HEK293T (cell line): ENCODE data around the gene NPTXR.
A peak's percentile ranks its signal among the peaks of the same experiment; 100 is the strongest.
"Not testable (repeated sequence)": the region's sequence is repeated elsewhere in the genome, so short reads cannot be mapped to it uniquely, and the experiment has no call there.

Source experiments
- CTCF ChIA-PET: fragments of 350-600 bp; formaldehyde crosslinking; extraction: SDS; loops from one replicate; lab custom pipeline; 2021; ENCODE audit warnings: antibody characterized with exemption, inconsistent platforms; lab: Yijun Ruan, JAX
- POLR2A ChIA-PET: fragments of 350-600 bp; formaldehyde crosslinking; extraction: SDS; loops from one replicate; lab custom pipeline; 2020; ENCODE audit warnings: antibody characterized with exemption, inconsistent platforms; lab: Yijun Ruan, JAX
- DNase-seq: peaks from one replicate; pipeline ENCODE4 v3.0.0; 2012; ENCODE audit warnings: mixed read lengths; ENCODE audit errors: extremely low spot score
- ARNT ChIP-seq: fragments of 450-650 bp; IDR thresholded peaks from 2 replicates; pipeline ENCODE4 v1.6.1; 2017; ENCODE audit warnings: mild to moderate bottlenecking
- BHLHE40 ChIP-seq: fragments of 450-650 bp; IDR thresholded peaks from 2 replicates; pipeline ENCODE4 v1.6.1; 2016; ENCODE audit warnings: mild to moderate bottlenecking, moderate library complexity, borderline replicate concordance
- CTBP1 ChIP-seq: fragments of 450-650 bp; IDR thresholded peaks from 2 replicates; pipeline ENCODE4 v1.6.1; 2016; ENCODE audit warnings: borderline replicate concordance
- ELF4 ChIP-seq: fragments of 450-650 bp; IDR thresholded peaks from 2 replicates; pipeline ENCODE4 v1.6.1; 2017; ENCODE audit warnings: antibody characterized with exemption
- FOXA1 ChIP-seq: fragments of 450-650 bp; IDR thresholded peaks from 2 replicates; pipeline ENCODE4 v1.6.1; 2016; ENCODE audit warnings: mild to moderate bottlenecking
- FOXK2 ChIP-seq: fragments of 450-650 bp; IDR thresholded peaks from 2 replicates; pipeline ENCODE4 v1.6.1; 2016; ENCODE audit warnings: mild to moderate bottlenecking
- FOXM1 ChIP-seq: fragments of 450-650 bp; IDR thresholded peaks from 2 replicates; pipeline ENCODE4 v1.6.1; 2017; ENCODE audit warnings: mild to moderate bottlenecking, borderline replicate concordance
- HDGF ChIP-seq: fragments of 450-650 bp; IDR thresholded peaks from 2 replicates; pipeline ENCODE4 v1.6.1; 2017; ENCODE audit warnings: antibody characterized with exemption, borderline replicate concordance
- L3MBTL2 ChIP-seq: fragments of 450-650 bp; conservative IDR thresholded peaks from 2 replicates; pipeline ENCODE4 v1.6.1; 2016; ENCODE audit warnings: mild to moderate bottlenecking
- LEF1 ChIP-seq: fragments of 450-650 bp; IDR thresholded peaks from 2 replicates; pipeline ENCODE4 v1.6.1; 2017; ENCODE audit warnings: mild to moderate bottlenecking, borderline replicate concordance
- NFRKB ChIP-seq: fragments of 450-650 bp; IDR thresholded peaks from 2 replicates; pipeline ENCODE4 v1.6.1; 2016; ENCODE audit warnings: mild to moderate bottlenecking, moderate library complexity
- SP1 ChIP-seq: fragments of 450-650 bp; IDR thresholded peaks from 2 replicates; pipeline ENCODE4 v1.6.1; 2017
- SUZ12 ChIP-seq: fragments of 450-650 bp; IDR thresholded peaks from 2 replicates; pipeline ENCODE4 v1.6.1; 2016; ENCODE audit warnings: mild to moderate bottlenecking
- TARDBP ChIP-seq: fragments of 450-650 bp; IDR thresholded peaks from 2 replicates; pipeline ENCODE4 v1.6.1; 2016
- ZNF384 ChIP-seq: fragments of 450-650 bp; IDR thresholded peaks from 2 replicates; pipeline ENCODE4 v1.6.1; 2016
- TF ChIP-seq, protein P1 (sequence below): fragments of 450-650 bp; IDR thresholded peaks from 2 replicates; pipeline ENCODE4 v1.6.1; 2016

Gene NPTXR

DNA sequence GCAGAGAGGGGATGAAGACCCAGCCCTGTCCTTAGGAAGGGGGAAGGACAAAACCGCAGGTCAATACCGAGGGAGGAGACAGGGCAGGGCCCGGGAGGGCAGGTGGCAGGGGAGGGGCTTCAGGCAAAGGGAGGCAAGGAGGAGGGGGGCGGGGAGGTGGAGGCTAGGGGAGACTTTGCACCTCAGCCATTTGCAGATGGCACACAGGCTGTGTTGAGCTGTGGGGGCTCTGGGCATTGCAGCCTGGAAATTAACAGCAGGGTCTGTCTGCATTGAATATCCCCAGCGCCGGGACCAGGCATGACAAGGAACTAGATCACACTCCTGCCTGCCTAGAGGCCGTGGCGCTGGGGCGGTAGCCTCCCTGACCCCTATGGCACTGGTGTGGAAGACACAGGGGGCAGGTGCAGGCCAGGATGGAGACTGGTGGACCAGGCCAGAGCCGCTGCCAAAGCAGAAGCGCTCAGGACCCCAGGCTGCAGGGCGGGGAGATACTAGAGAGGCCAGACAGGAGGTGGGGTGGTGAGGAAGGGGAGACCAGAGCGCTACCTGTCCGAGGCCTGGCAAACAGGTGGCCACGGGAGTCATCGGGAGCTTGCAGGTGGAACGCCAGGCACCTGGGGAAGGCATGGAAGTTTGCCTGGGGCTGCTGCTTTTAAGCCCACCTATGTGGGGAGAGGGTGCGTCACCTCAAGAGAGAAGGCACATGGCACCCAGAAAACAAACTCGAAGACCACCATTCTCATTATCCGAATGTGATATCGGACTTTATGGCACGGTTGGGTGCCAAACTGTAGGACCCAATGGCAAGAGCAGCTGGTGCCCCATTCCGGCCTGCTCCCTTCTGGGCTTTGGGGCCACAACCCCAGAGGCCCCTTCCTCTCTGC is 16.7 kb upstream of the NPTXR start:
- ChIA-PET POLR2A (interaction anchor here (1.8 kb wide), 1 partner anchor 7 kb away, joined by 9 read pairs; no protein-coding TSS in a partner anchor), CTCF (interaction anchor here (1.9 to 2.3 kb wide), 2 partner anchors 10 to 91 kb away, joined by 6 to 9 read pairs; no protein-coding TSS in a partner anchor)
- DNase-seq = no peak
- TF ChIP-seq LEF1 (no peak), CTBP1 (no peak), HDGF (no peak), ARNT (no peak), NFRKB (no peak), FOXM1 (no peak), SUZ12 (no peak)

DNA sequence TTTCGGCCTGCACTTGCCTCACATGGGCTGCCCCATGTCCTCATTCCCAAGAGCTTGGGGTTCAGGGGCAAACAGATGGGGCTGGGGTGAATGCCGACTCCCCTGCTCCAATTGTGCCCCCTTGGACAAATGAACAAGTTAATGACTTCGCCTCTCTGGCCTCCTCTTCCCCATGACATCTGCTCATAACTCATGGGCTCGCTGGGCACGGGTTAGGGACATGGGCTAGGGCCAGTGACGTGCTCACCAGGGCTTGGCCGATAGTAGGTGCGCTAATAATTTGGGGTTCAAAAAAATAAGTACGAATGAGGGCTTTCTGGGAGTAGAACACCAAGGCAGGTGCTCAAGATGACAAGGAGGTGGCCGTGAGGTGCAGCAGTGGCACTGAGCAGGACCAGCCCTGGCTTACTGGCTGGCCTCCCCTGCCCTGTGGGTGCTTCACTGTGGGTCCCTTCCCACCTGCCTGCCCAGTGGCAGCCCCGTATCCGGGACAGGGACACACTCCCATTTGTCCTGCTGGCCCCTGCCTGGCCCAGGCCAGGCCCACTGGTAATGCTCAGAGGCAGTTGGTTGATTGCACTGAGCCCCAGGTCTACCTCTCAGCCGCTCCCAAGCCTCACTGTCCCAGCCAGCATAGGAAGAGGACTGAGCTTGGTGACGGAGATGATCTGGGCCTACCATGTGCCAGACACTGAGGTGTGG is 15.9 kb upstream of the NPTXR start:
- POLR2A ChIA-PET = no interaction called here
- DNase-seq = no peak
- no peak for TF ChIP-seq ZNF384
- no peak for TF ChIP-seq SP1
- TF ChIP-seq NFRKB = no peak
- TF ChIP-seq, protein P1, sequence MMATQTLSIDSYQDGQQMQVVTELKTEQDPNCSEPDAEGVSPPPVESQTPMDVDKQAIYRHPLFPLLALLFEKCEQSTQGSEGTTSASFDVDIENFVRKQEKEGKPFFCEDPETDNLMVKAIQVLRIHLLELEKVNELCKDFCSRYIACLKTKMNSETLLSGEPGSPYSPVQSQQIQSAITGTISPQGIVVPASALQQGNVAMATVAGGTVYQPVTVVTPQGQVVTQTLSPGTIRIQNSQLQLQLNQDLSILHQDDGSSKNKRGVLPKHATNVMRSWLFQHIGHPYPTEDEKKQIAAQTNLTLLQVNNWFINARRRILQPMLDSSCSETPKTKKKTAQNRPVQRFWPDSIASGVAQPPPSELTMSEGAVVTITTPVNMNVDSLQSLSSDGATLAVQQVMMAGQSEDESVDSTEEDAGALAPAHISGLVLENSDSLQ = no peak
- no peak for TF ChIP-seq FOXK2
- TF ChIP-seq FOXM1 = no peak
- CTCF ChIA-PET = no interaction called here

DNA sequence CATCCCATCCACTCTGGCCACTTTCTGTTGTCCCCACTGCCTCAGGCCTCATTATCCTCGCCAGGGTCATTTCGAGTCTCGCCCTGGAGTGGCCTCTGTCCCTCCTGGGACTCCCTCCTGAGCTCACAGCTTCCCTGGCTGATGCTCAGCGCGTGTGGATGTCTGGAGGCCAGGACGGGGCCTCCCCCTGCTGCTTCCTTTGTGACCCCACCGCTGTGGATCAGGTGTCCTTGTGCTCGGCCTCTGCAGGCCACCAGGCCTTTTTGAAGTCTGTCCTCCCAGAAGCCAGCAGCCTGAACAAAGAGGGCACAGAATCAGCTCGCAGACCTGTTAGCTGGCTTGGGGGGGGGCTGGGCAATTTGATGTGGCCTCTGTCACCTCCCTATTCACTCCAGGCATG is 14.7 kb upstream of the NPTXR start:
- DNase-seq = no peak
- no peak for TF ChIP-seq ELF4
- no peak for TF ChIP-seq CTBP1
- no peak for TF ChIP-seq LEF1
- TF ChIP-seq L3MBTL2 = no peak
- TF ChIP-seq FOXM1 = no peak
- TF ChIP-seq ARNT = no peak
- TF ChIP-seq FOXK2 = no peak
- no peak for TF ChIP-seq TARDBP
- TF ChIP-seq, protein P1 = no peak
- TF ChIP-seq FOXA1 = no peak
- TF ChIP-seq BHLHE40 = no peak
- no peak for TF ChIP-seq HDGF
- no peak for TF ChIP-seq ZNF384
- TF ChIP-seq SP1 = no peak
- ChIA-PET CTCF (interaction anchor here (2.1 kb wide), 1 partner anchor 90 kb away, joined by 13 read pairs; no protein-coding TSS in a partner anchor), POLR2A (interaction anchor here (0.7 to 1.2 kb wide), 2 partner anchors 14 to 91 kb away, joined by 3 read pairs; partner anchors contain the start of gene CBX6)

DNA sequence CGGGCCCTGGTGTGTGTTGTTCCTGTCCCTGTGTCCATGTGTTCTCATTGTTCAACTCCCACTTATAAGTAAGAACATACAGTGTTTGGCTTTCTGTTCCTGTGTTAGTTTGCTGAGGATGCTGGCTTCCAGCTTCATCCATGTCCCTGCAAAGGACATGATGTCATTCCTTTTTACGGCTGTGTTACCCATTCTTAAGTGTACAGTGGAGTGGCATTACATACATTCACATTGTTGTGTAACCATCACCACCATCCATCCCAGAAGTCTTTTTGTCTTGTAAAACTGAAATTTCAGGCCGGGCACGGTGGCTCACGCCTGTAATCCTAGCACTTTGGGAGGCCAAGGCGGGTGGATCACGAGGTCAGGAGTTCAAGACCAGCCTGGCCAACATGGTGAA is 10.6 kb upstream of the NPTXR start:
- CTCF ChIA-PET = interaction anchor here (0.7 to 1.7 kb wide), 3 partner anchors 64 to 88 kb away, joined by 3 to 9 read pairs (median 4); no protein-coding TSS in a partner anchor
- POLR2A ChIA-PET = interaction anchor here (1.8 kb wide), 1 partner anchor 7 kb away, joined by 9 read pairs; no protein-coding TSS in a partner anchor

DNA sequence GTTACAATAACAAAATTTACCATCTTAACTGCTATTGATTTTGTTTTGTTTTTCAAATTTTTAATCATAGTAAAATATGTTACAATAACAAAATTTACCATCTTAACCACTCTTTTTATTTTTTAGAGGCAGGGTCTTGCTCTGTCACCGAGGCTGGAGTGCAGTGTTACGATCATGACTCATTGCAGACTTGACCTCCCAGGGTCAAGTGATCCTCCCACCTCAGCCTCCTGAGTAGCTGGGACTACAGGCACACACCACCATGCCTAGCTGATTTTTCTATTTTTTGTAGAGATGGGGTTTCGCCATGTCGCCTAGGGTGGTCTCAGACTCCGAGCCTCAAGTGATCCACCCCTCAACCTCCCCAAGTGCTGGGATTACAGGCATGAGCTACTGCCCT is 10.1 kb upstream of the NPTXR start:
- not testable (repeated sequence) for DNase-seq
- TF ChIP-seq, protein P1 = 0 out of 2 replicates have a peak, but pooled peaks have one; percentile 14
- CTCF ChIA-PET = interaction anchor here (1.0 to 1.7 kb wide), 2 partner anchors 85 to 88 kb away, joined by 3 to 9 read pairs; no protein-coding TSS in a partner anchor
- POLR2A ChIA-PET = interaction anchor here (1.5 to 1.8 kb wide), 2 partner anchors 8 to 10 kb away, joined by 4 to 9 read pairs; partner anchors contain the start of gene NPTXR

More for the DNA sequence above, 10.6 kb upstream of the NPTXR start:
- not testable (repeated sequence) for DNase-seq

DNA sequence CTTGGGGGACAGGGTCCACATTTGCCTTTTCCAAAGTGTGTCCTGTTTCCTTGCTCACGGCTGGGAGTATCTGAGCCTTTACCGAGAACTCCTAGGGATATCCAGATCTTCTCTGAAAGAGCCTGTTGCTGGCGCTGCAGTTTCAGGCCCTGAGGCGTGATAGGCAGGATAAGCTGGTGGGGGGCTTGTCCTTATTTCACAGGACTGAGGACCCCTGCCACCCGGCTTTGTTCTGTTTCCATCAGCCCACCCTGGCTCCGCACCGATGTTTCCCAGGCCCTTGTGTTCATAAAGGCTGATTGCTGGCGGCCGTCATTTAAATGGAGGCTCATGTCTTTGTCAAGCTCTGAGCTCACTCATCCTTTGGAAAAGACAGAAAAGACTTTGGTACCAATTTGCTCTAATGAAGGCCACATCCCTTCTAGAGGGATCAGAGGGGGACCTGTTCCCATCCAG is 9.4 kb upstream of the NPTXR start:
- TF ChIP-seq ELF4 = no peak
- TF ChIP-seq ZNF384 = no peak
- TF ChIP-seq CTBP1 = no peak
- TF ChIP-seq, protein P1 = no peak
- TF ChIP-seq TARDBP = no peak
- TF ChIP-seq ARNT = no peak
- no peak for TF ChIP-seq SUZ12
- TF ChIP-seq NFRKB = no peak
- no peak for DNase-seq
- ChIA-PET CTCF (interaction anchor here (0.6 to 1.7 kb wide), 3 partner anchors 85 to 150 kb away, joined by 4 to 9 read pairs (median 4); no protein-coding TSS in a partner anchor), POLR2A (interaction anchor here (1.5 to 1.8 kb wide), 2 partner anchors 9 kb away, joined by 4 to 9 read pairs; partner anchors contain the start of gene NPTXR)
